Smooth muscle cell (in vitro differentiated cells): Measurements from ENCODE around the gene NUP160. TPM values are rescaled to one million over a fixed set of nuclear protein-coding genes. Genes with fewer than 3 reads are reported as not detected.
"Not testable (repeated sequence)": the region's sequence is repeated elsewhere in the genome, so short reads cannot be mapped to it uniquely, and the experiment has no call there.

Source experiments
- DNase-seq: peaks from one replicate; lab custom pipeline; 2025; ENCODE audit not compliant: unreplicated experiment; lab: John Stamatoyannopoulos, UW
- H2AFZ ChIP-seq: fragments of 200-600 bp; sonication (generic); 2 replicates; pipeline ENCODE4 v1.6.0; 2016; ENCODE audit warnings: antibody characterized with exemption, low read depth, mild to moderate bottlenecking
- H3F3A ChIP-seq: fragments of 200-600 bp; sonication (generic); 2 replicates; pipeline ENCODE4 v1.6.0; 2017; ENCODE audit warnings: antibody characterized with exemption, low read depth
- H3K27ac ChIP-seq: fragments of 200-600 bp; sonication (generic); 2 replicates; pipeline ENCODE4 v1.5.1; 2016; ENCODE audit warnings: low read depth, mild to moderate bottlenecking
- H3K27me3 ChIP-seq: fragments of 200-600 bp; sonication (generic); 2 replicates; pipeline ENCODE4 v1.6.1; 2016; ENCODE audit warnings: low read depth, mild to moderate bottlenecking
- H3K36me3 ChIP-seq: fragments of 200-600 bp; sonication (generic); 2 replicates; pipeline ENCODE4 v1.5.1; 2016; ENCODE audit warnings: low read depth
- H3K4me1 ChIP-seq: fragments of 200-600 bp; sonication (generic); 2 replicates; pipeline ENCODE4 v1.5.1; 2016; ENCODE audit warnings: low read depth
- H3K4me2 ChIP-seq: fragments of 200-600 bp; sonication (generic); 2 replicates; pipeline ENCODE4 v1.6.0; 2016; ENCODE audit warnings: mild to moderate bottlenecking
- H3K4me3 ChIP-seq: fragments of 200-600 bp; sonication (generic); 2 replicates; pipeline ENCODE4 v1.5.1; 2016; ENCODE audit warnings: mild to moderate bottlenecking
- H3K79me2 ChIP-seq: fragments of 200-600 bp; sonication (generic); 2 replicates; pipeline ENCODE4 v1.6.0; 2016; ENCODE audit warnings: low read depth, mild to moderate bottlenecking
- H3K9ac ChIP-seq: fragments of 200-600 bp; sonication (generic); 2 replicates; pipeline ENCODE4 v1.6.0; 2016; ENCODE audit warnings: low read depth
- H3K9me3 ChIP-seq: fragments of 200-600 bp; sonication (generic); replicated peaks from 2 replicates; pipeline ENCODE4 v1.5.1; 2016; ENCODE audit warnings: low read depth
- H4K20me1 ChIP-seq: fragments of 200-600 bp; sonication (generic); 2 replicates; pipeline ENCODE4 v1.6.0; 2016; ENCODE audit warnings: low read depth
- WGBS: methylation state at CpG from one replicate; pipeline ENCODE4 v1.1.7; 2016; ENCODE audit warnings: low lambda C conversion rate; 5-methylcytosine and 5-hydroxymethylcytosine counted together
- polyA plus RNA-seq: library from polyadenylated mRNA; unstranded; fragments of >200 nt; fragmentation: Nextera tagmentation; extraction: Ambion mirVana; gene quantifications from 2 replicates; pipeline ENCODE4 v1.2.1, GENCODE V29; 2016
- total RNA-seq: library from RNA; depleted of rRNA; stranded (reverse); fragments of >200 nt; gene quantifications from 2 replicates; pipeline ENCODE4 v1.2.3, GENCODE V29; 2014
- TF ChIP-seq, protein P1 (sequence below): fragments of 200-600 bp; sonication (generic); IDR thresholded peaks from 2 replicates; pipeline ENCODE4 v1.5.1; 2017; ENCODE audit warnings: borderline replicate concordance, mild to moderate bottlenecking, antibody characterized with exemption; ENCODE audit not compliant: insufficient read depth, poor library complexity, severe bottlenecking

The NUP160 gene
- total and polyA plus RNA-seq, 2 experiments from 2014 or later = 13.9 to 26.3 TPM

DNA sequence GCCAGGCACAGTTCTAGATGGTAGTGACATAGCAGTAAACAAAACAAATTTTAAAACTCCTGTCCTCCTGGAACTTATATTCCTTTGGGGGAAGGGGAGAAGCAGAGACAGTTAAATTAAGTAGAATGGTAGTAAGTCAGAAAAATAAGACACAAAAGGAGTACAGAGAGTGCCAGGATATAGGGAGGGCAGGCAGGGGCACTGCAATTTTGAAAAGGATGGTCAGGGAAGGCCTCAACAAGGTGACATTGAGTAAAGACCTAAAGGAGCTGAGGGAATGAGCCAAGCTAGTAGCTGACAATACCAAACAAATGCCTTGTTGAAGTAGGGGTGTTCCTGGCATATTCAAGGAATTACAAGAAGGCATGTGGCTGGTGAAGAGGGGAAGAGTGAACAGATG lies 10.2 kb downstream of the NUP160 start:
- H2AFZ ChIP-seq = no peak overlapping the region
- H4K20me1 ChIP-seq = peaks cover 10% of the 10 kb centered on the region
- H3K9me3 ChIP-seq = no peaks in the 10 kb centered on the region
- H3K4me3 ChIP-seq = no peak overlapping the region
- no peak overlapping the region for H3K9ac ChIP-seq
- peaks cover 7% of the 10 kb centered on the region for H3K79me2 ChIP-seq
- H3K27me3 ChIP-seq = no peaks in the 10 kb centered on the region
- peaks cover 23% of the 10 kb centered on the region for H3K36me3 ChIP-seq
- H3K27ac ChIP-seq = no peak overlapping the region
- no peak for DNase-seq
- TF ChIP-seq, protein P1, sequence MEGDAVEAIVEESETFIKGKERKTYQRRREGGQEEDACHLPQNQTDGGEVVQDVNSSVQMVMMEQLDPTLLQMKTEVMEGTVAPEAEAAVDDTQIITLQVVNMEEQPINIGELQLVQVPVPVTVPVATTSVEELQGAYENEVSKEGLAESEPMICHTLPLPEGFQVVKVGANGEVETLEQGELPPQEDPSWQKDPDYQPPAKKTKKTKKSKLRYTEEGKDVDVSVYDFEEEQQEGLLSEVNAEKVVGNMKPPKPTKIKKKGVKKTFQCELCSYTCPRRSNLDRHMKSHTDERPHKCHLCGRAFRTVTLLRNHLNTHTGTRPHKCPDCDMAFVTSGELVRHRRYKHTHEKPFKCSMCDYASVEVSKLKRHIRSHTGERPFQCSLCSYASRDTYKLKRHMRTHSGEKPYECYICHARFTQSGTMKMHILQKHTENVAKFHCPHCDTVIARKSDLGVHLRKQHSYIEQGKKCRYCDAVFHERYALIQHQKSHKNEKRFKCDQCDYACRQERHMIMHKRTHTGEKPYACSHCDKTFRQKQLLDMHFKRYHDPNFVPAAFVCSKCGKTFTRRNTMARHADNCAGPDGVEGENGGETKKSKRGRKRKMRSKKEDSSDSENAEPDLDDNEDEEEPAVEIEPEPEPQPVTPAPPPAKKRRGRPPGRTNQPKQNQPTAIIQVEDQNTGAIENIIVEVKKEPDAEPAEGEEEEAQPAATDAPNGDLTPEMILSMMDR = no peak
- no peaks in the 10 kb centered on the region for H3F3A ChIP-seq
- H3K4me2 ChIP-seq = no peak overlapping the region
- H3K4me1 ChIP-seq = no peaks in the 10 kb centered on the region

DNA sequence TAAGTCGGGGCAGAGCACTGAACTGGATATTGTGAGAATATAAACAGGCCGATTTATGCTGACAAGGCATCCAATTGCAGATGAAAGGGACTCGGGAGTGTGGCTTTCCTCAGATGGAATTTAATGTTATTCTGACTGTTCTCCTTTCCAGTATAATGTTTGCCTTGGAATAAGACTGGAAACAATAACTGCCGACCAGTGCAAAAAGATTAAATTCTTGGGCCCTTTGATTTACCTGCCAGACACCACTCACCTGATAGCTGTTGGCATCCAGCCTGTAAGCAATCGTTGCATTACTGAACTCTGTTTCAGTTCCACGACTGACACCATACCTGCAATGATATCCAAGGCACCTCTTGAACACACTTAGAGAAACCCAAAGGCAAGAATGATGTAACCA lies 10.9 kb downstream of the NUP160 start:
- Histone ChIP-seq H3K4me1 (no peaks in the 10 kb centered on the region), H3K79me2 (peaks cover under 1% of the 10 kb centered on the region), H3K27ac (no peak overlapping the region), H3K4me2 (no peak overlapping the region), H3K9me3 (no peaks in the 10 kb centered on the region), H3K4me3 (no peak overlapping the region), H2AFZ (no peak overlapping the region), H3F3A (no peaks in the 10 kb centered on the region), H3K36me3 (peaks cover 23% of the 10 kb centered on the region), H3K27me3 (no peaks in the 10 kb centered on the region), H3K9ac (no peak overlapping the region), H4K20me1 (peaks cover 10% of the 10 kb centered on the region)
- 95% methylated on average over 6 of the region's 6 CpGs for WGBS
- DNase-seq = no peak
- TF ChIP-seq, protein P1 = no peak

DNA sequence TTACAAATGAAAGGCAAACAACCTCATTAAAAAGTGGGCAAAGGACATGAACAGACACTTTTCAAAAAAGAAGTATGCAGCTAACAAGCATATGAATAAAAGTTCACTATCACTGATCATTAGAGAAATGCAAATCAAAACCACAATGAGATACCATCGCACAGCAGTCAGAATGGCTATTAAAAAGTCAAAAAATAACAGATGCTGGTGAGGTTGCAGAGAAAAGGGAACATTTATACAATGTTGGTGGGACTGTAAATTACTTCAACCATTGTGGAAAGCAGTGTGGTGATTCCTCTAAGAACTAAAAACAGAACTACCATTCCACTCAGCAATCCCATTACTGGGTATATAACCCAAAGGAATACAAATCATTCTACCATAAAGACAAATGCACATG lies 18.1 kb downstream of the NUP160 start:
- not testable (repeated sequence) for H3K9ac ChIP-seq, DNase-seq, H3K27me3 ChIP-seq, H3K4me3 ChIP-seq, H3K27ac ChIP-seq, H2AFZ ChIP-seq, H3F3A ChIP-seq, H3K4me2 ChIP-seq, H3K4me1 ChIP-seq, H3K9me3 ChIP-seq
- WGBS = 95% methylated on average over 1 of the region's 1 CpG
- Histone ChIP-seq H3K79me2 (peaks cover 59% of the 10 kb centered on the region), H3K36me3 (peaks cover 11% of the 10 kb centered on the region), H4K20me1 (peaks cover 55% of the 10 kb centered on the region)

DNA sequence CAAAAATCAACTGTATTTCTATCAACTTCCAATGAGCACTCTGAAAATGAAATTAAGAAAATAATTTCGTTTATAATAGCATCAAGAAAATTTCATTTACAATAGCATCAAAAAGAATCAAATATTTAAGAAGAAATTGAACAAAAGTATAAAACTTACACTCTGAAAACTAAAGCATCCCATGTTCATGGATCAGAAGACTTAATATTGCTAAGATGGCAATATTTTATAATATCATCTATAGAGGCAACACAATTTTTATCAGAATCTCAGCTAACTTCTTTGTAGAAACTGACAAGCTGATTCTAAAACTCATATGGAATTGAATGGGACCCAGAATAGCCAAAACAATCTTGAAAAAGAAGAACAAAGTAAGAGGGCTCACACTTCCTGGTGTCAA lies 19.9 kb downstream of the NUP160 start:
- H3K4me2 ChIP-seq = no peak overlapping the region
- H2AFZ ChIP-seq = no peak overlapping the region
- H3K9ac ChIP-seq = no peak overlapping the region
- H3K36me3 ChIP-seq = peaks cover 5% of the 10 kb centered on the region
- H3F3A ChIP-seq = no peaks in the 10 kb centered on the region
- TF ChIP-seq, protein P1 = no peak
- WGBS = 91% methylated on average over 1 of the region's 1 CpG
- H3K4me1 ChIP-seq = no peaks in the 10 kb centered on the region
- DNase-seq = no peak
- no peak overlapping the region for H3K4me3 ChIP-seq
- H3K9me3 ChIP-seq = no peaks in the 10 kb centered on the region
- H4K20me1 ChIP-seq = peaks cover 55% of the 10 kb centered on the region
- no peak overlapping the region for H3K27ac ChIP-seq
- no peaks in the 10 kb centered on the region for H3K27me3 ChIP-seq
- peaks cover 65% of the 10 kb centered on the region for H3K79me2 ChIP-seq

DNA sequence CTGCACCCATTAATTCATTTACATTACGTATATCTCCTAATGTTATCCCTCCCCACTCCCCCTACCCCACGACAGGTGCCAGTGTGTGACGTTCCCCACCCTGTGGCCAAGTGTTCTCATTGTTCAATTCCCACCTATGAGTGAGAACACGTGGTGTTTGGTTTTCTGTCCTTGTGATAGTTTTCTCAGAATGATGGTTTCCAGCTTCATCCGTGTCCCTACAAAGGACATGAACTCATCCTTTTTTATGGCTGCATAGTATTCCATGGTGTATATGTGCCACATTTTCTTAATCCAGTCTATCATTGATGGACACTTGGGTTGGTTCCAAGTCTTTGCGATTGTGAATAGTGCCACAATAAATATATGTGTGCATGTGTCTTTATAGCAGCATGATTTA lies 25.5 kb downstream of the NUP160 start:
- H3K4me2 ChIP-seq, H3K4me1 ChIP-seq, H3F3A ChIP-seq, H3K4me3 ChIP-seq, H3K27ac ChIP-seq, H3K27me3 ChIP-seq, H3K9ac ChIP-seq, H2AFZ ChIP-seq, DNase-seq, H3K9me3 ChIP-seq: not testable (repeated sequence)
- Histone ChIP-seq H3K36me3 (peaks cover 10% of the 10 kb centered on the region), H4K20me1 (peaks cover 19% of the 10 kb centered on the region), H3K79me2 (peaks cover 29% of the 10 kb centered on the region)
- WGBS = 98% methylated on average over 6 of the region's 6 CpGs
